H1 (cell line): ENCODE measurements around the gene TCF7L2. TPM values are rescaled to one million over a fixed set of nuclear protein-coding genes. Genes with fewer than 3 reads are reported as not detected.

Experiments used
- CTCF ChIA-PET: fragments of 300-600 bp; sonication (Branson Sonifier 250); formaldehyde crosslinking; loops from one replicate; lab custom pipeline; 2021; ENCODE audit not compliant: partially characterized antibody; lab: Charles Lee
- POLR2A ChIA-PET: fragments of 300-600 bp; sonication (Branson Sonifier 250); formaldehyde crosslinking; loops from one replicate; lab custom pipeline; 2021; ENCODE audit warnings: inconsistent platforms; ENCODE audit not compliant: partially characterized antibody; lab: Charles Lee
- DNase-seq, 2 experiments: peaks; one replicate each; pipeline versions ENCODE4 v3.0.0 to v3.0.0-alpha.2; 2010 to 2022; ENCODE audit warnings: low spot score in 2 of 2, low read depth in 1 of 2, mixed read lengths in 1 of 2
- FAIRE-seq: peaks from 2 replicates; lab custom pipeline; 2011; peaks lifted over from hg19 to GRCh38; lab: Jason Lieb, UNC
- H2AFZ ChIP-seq: 2 replicates; pipeline ENCODE4 v1.8.1; 2012; ENCODE audit warnings: low read length, inconsistent platforms
- H2AK5ac ChIP-seq: 2 replicates; pipeline ENCODE4 v1.6.1; 2013; ENCODE audit warnings: low read depth, low read length
- H2BK120ac ChIP-seq: replicated peaks from 2 replicates; pipeline ENCODE3; 2013; ENCODE audit warnings: low read depth, low read length, inconsistent platforms
- H2BK12ac ChIP-seq: 2 replicates; pipeline ENCODE4 v1.6.1; 2013; ENCODE audit warnings: low read depth, low read length
- H2BK15ac ChIP-seq: 2 replicates; pipeline ENCODE4 v1.6.1; 2013; ENCODE audit warnings: low read length
- H2BK20ac ChIP-seq: 2 replicates; pipeline ENCODE4 v1.6.1; 2013; ENCODE audit warnings: low read length
- H2BK5ac ChIP-seq: 2 replicates; pipeline ENCODE4 v1.6.1; 2013; ENCODE audit warnings: low read depth, low read length
- H3K14ac ChIP-seq: 2 replicates; pipeline ENCODE4 v1.6.1; 2013; ENCODE audit warnings: inconsistent platforms; ENCODE audit not compliant: insufficient read length
- H3K18ac ChIP-seq: 2 replicates; pipeline ENCODE4 v1.6.1; 2013; ENCODE audit warnings: low read length; ENCODE audit errors: extremely low read depth
- H3K23ac ChIP-seq: 2 replicates; pipeline ENCODE4 v1.6.1; 2013; ENCODE audit warnings: inconsistent platforms; ENCODE audit not compliant: insufficient read length
- H3K23me2 ChIP-seq: 2 replicates; pipeline ENCODE4 v1.6.1; 2013; ENCODE audit warnings: low read depth, low read length
- H3K27ac ChIP-seq: 2 replicates; pipeline ENCODE4 v1.6.1; 2011; ENCODE audit warnings: low read depth, low read length, inconsistent platforms
- H3K27me3 ChIP-seq, 4 experiments: replicated peaks in 1 of 4; 1 replicate in 1 of 4; 2 replicates in 3 of 4; pipeline versions ENCODE4 v1.6.1 to v1.8.1; 2011 to 2013; ENCODE audit warnings: low read length in 3 of 4, mild to moderate bottlenecking in 3 of 4, inconsistent platforms in 2 of 4, mixed read lengths in 2 of 4, moderate library complexity in 1 of 4; ENCODE audit not compliant: control insufficient read depth in 3 of 4, insufficient read depth in 3 of 4; ENCODE audit errors: extremely low read depth in 1 of 4
- H3K36me3 ChIP-seq, 4 experiments: 2 replicates each; pipeline versions ENCODE4 v1.6.1 to v1.8.1; 2011 to 2013; ENCODE audit warnings: mild to moderate bottlenecking in 4 of 4, low read length in 3 of 4, moderate library complexity in 2 of 4, control low read depth in 1 of 4, inconsistent platforms in 1 of 4; ENCODE audit not compliant: insufficient read depth in 4 of 4, control insufficient read depth in 2 of 4
- H3K4ac ChIP-seq: replicated peaks from 2 replicates; pipeline ENCODE3; 2013; ENCODE audit warnings: low read length, low read depth, mixed read lengths, inconsistent platforms; ENCODE audit not compliant: insufficient read length
- H3K4me1 ChIP-seq, 4 experiments: replicated peaks in 1 of 4; 1 replicate in 1 of 4; 2 replicates in 3 of 4; pipeline versions ENCODE4 v1.6.1 to v1.8.1; 2011 to 2013; ENCODE audit warnings: low read length in 3 of 4, inconsistent platforms in 2 of 4, mixed read lengths in 1 of 4; ENCODE audit not compliant: insufficient read depth in 4 of 4, control insufficient read depth in 3 of 4
- H3K4me2 ChIP-seq, 2 experiments: 2 replicates each; pipeline versions ENCODE4 v1.6.1 to v1.8.1; 2011 to 2013; ENCODE audit warnings: low read depth in 2 of 2, low read length in 2 of 2, control low read depth in 1 of 2, inconsistent platforms in 1 of 2, mild to moderate bottlenecking in 1 of 2; ENCODE audit not compliant: insufficient read depth in 1 of 2
- H3K4me3 ChIP-seq, 4 experiments: fragments of 200-600, 300-600 bp in 1 of 4; sonication (generic), shearing (Covaris generic), sonication (Bioruptor Twin) in 1 of 4; 2 replicates each; pipeline versions ENCODE4 v1.5.1 to v1.8.1; 2011 to 2016; ENCODE audit warnings: low read length in 4 of 4, low read depth in 3 of 4, control low read depth in 2 of 4, inconsistent platforms in 2 of 4, mild to moderate bottlenecking in 2 of 4, mixed read lengths in 1 of 4, moderate library complexity in 1 of 4; ENCODE audit not compliant: insufficient read depth in 2 of 4; ENCODE audit errors: extremely low read depth in 1 of 4
- H3K56ac ChIP-seq: replicated peaks from 2 replicates; pipeline ENCODE3; 2013; ENCODE audit warnings: low read depth, mild to moderate bottlenecking, mixed read lengths, low read length, inconsistent platforms; ENCODE audit not compliant: insufficient read length
- H3K79me1 ChIP-seq: 2 replicates; pipeline ENCODE4 v1.6.1; 2013; ENCODE audit warnings: low read depth, low read length, control low read depth
- H3K79me2 ChIP-seq, 2 experiments: 2 replicates each; pipeline versions ENCODE4 v1.6.1 to v1.8.1; 2012 to 2013; ENCODE audit warnings: low read length in 2 of 2, mild to moderate bottlenecking in 2 of 2, inconsistent platforms in 1 of 2; ENCODE audit not compliant: insufficient read depth in 2 of 2, control insufficient read depth in 1 of 2
- H3K9ac ChIP-seq, 4 experiments: replicated peaks in 1 of 4; 1 replicate in 1 of 4; 2 replicates in 3 of 4; pipeline versions ENCODE4 v1.6.1 to v1.8.1; 2011 to 2013; ENCODE audit warnings: low read depth in 3 of 4, low read length in 3 of 4, control low read depth in 2 of 4, mild to moderate bottlenecking in 2 of 4, moderate library complexity in 2 of 4, inconsistent platforms in 1 of 4; ENCODE audit errors: extremely low read depth in 1 of 4
- H3K9me3 ChIP-seq, 2 experiments: 2 replicates each; pipeline versions ENCODE4 v1.6.1 to v1.8.1; 2012 to 2013; ENCODE audit warnings: mild to moderate bottlenecking in 2 of 2, moderate library complexity in 2 of 2, control low read depth in 1 of 2, inconsistent platforms in 1 of 2, low read depth in 1 of 2, low read length in 1 of 2, mixed read lengths in 1 of 2; ENCODE audit not compliant: insufficient read depth in 2 of 2
- H4K20me1 ChIP-seq, 2 experiments: replicated peaks in 1 of 2; 2 replicates each; pipeline versions ENCODE3 to v1.8.1; 2011 to 2013; ENCODE audit warnings: inconsistent platforms in 2 of 2, low read length in 2 of 2, mild to moderate bottlenecking in 1 of 2; ENCODE audit not compliant: insufficient read depth in 2 of 2, control insufficient read depth in 1 of 2
- H4K5ac ChIP-seq: 2 replicates; pipeline ENCODE4 v1.6.1; 2013; ENCODE audit warnings: low read length, low read depth, mixed read lengths, inconsistent platforms; ENCODE audit not compliant: insufficient read length
- H4K8ac ChIP-seq: 2 replicates; pipeline ENCODE4 v1.8.0; 2013; ENCODE audit warnings: mild to moderate bottlenecking, moderate library complexity, low read length, inconsistent platforms; ENCODE audit not compliant: insufficient read depth; ENCODE audit errors: extremely low read depth
- H4K91ac ChIP-seq: replicated peaks from 2 replicates; pipeline ENCODE3; 2013; ENCODE audit warnings: low read length, mixed read lengths, inconsistent platforms; ENCODE audit not compliant: insufficient read length
- BCL11A ChIP-seq, 2 experiments: IDR thresholded peaks; one replicate each; pipeline ENCODE4 v1.6.1; 2011; ENCODE audit warnings: low read depth in 2 of 2, low read length in 2 of 2, mild to moderate bottlenecking in 2 of 2
- CBX5 ChIP-seq: fragments of 300-800, 300-1000 bp; sonication (generic); IDR thresholded peaks from 2 replicates; pipeline ENCODE4 v1.7.1; 2016; ENCODE audit warnings: antibody characterized with exemption, low read length, low read depth
- CTCF ChIP-seq, 3 experiments: IDR thresholded peaks; 1 replicate in 2 of 3; 2 replicates in 1 of 3; pipeline versions ENCODE4 v1.5.1 to v1.6.1; 2011; ENCODE audit warnings: low read length in 3 of 3, mild to moderate bottlenecking in 3 of 3, inconsistent platforms in 2 of 3, low read depth in 1 of 3, moderate library complexity in 1 of 3; ENCODE audit not compliant: insufficient read depth in 1 of 3; ENCODE audit errors: control extremely low read depth in 1 of 3
- NANOG ChIP-seq: IDR thresholded peaks from 2 replicates; pipeline ENCODE4 v1.6.1; 2011; ENCODE audit warnings: low read length, low read depth, mild to moderate bottlenecking, inconsistent platforms; ENCODE audit not compliant: insufficient read depth, poor library complexity, severe bottlenecking
- POU5F1 ChIP-seq: IDR thresholded peaks from 2 replicates; pipeline ENCODE4 v1.6.1; 2011; ENCODE audit warnings: low read depth, mild to moderate bottlenecking, low read length, moderate library complexity
- SP4 ChIP-seq: IDR thresholded peaks from 2 replicates; pipeline ENCODE4 v1.6.1; 2012; ENCODE audit warnings: low read length, inconsistent platforms
- TCF12 ChIP-seq: IDR thresholded peaks from 2 replicates; pipeline ENCODE4 v1.6.1; 2011; ENCODE audit warnings: low read depth, mild to moderate bottlenecking, low read length
- WGBS, 2 experiments: shearing (Covaris generic) in 1 of 2; methylation state at CpG; one replicate each; pipeline versions ENCODE4 v1.1.6 to v1.1.7; 2013 to 2015; ENCODE audit warnings: low lambda C conversion rate in 2 of 2, mixed read lengths in 2 of 2, inconsistent platforms in 1 of 2, low coverage in 1 of 2, missing lambda C conversion rate in 1 of 2; ENCODE audit not compliant: insufficient replicate concordance in 2 of 2, insufficient coverage in 1 of 2, insufficient read length in 1 of 2; ENCODE audit errors: extremely low coverage in 1 of 2, missing lambda C conversion rate in 1 of 2; 5-methylcytosine and 5-hydroxymethylcytosine counted together
- polyA plus RNA-seq, 7 experiments: library from polyadenylated mRNA; depleted of rRNA in 3 of 7; stranded (reverse) in 5 of 7; unstranded in 2 of 7; fragments of >200 nt in 5 of 7; fragments of 200-250 nt in 2 of 7; gene quantifications; 1 replicate in 5 of 7; 2 replicates in 1 of 7; 4 replicates in 1 of 7; pipeline versions ENCODE4 v1.2.1 to v1.2.3, GENCODE V29; 2011 to 2013; ENCODE audit warnings: missing spikeins in 2 of 7, mixed read lengths in 2 of 7
- total RNA-seq: library from RNA; stranded (reverse); fragmentation: NEBNext Ultra II Directional; extraction: Animal tissue kit (Norgen Biotek cat#: 25700); gene quantifications from 2 replicates; pipeline ENCODE4 v1.2.1, GENCODE V29; 2021

Gene TCF7L2
- total and polyA plus RNA-seq, 2 of the 8 experiments (the other 6 are each of a cell fraction or from before 2014, with no cell fraction given): 33.9 to 67.3 TPM

DNA sequence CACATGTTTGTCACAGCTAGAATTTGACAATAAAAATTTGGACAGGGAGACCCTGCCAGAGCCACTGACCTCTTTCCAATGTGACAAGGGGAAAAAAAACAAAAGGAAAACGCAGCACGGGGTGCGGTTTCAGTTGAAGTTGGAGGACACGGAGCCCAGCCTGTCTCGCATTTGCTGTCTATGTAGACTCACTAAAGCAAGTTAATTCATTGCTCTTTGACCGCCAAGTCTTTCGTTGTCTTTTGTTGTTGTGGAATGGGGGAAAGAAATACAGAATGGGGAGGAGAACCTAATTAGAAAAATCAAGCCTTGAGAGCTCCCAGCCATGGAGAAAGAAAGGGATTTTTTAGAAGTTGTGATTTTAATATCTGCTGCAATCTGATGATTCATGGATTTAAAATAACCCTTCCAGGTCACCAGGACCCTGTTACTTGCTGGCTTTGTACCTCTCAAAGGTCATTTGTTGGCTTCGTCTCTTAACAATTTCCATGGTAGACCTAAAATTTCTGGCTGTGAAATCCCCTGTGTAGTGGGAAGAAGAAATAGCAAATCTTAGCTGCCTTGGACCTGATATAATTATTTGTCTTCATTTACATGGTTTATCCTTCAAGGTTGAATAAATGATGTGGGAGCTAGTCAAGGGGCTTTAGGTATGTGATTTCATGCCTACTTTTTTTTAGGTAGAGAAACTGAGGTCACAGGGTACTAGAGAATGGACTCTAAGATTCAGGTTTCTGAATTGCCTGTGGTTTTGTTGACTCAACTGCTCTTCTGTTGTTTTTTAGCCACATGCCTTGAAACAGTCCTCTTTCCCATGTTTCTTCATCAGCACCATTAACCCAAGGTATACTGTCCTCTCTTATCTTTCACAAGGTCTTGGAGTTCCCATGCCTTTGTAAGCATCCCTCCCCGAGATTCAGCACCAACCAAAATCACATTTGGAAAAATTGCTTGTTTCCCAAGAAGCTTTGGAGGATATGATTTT is 78.7 kb downstream of the TCF7L2 start:
- Histone ChIP-seq H2BK120ac (no peak overlapping the region), H3K56ac (no peak overlapping the region), H4K20me1 (peaks cover 21% of the 10 kb centered on the region in 2 experiments), H3K4me3 (no peak overlapping the region), H4K8ac (no peak overlapping the region), H3K23me2 (no peaks in the 10 kb centered on the region), H3K79me2 (peaks cover 14 to 100% of the 10 kb centered on the region in 2 experiments; a peak in 3 of 4 replicates), H2AK5ac (no peak overlapping the region), H2AFZ (no peak overlapping the region), H2BK20ac (no peak overlapping the region), H3K4me1 (peaks cover 4 to 30% (median 17%) of the 10 kb centered on the region in 4 experiments), H3K27ac (no peak overlapping the region), H4K91ac (no peak overlapping the region), H3K9me3 (no peaks in the 10 kb centered on the region), H3K4ac (no peak overlapping the region), H3K23ac (no peak overlapping the region), H3K18ac (no peak overlapping the region), H3K36me3 (peaks cover 0 to 5% (median 0%) of the 10 kb centered on the region in 4 experiments; a peak in 2 of 8 replicates), H3K27me3 (no peaks in the 10 kb centered on the region), H2BK12ac (no peak overlapping the region), H3K14ac (no peak overlapping the region), H2BK15ac (no peak overlapping the region), H4K5ac (no peak overlapping the region), H3K79me1 (peaks cover 9% of the 10 kb centered on the region), H2BK5ac (no peak overlapping the region), H3K9ac (no peak overlapping the region), H3K4me2 (peak overlapping the region; percentile 1 to 15; a peak in 1 of 4 replicates)
- DNase-seq (no peak), FAIRE-seq (no peak)
- 87% methylated on average over 8 of the region's 9 CpGs; no CpG with 5 or more reads in 1 of the 2 experiments for WGBS, 2 experiments
- CTCF ChIA-PET: interaction anchor here (0.6 to 1.9 kb wide), 4 partner anchors 9 to 70 kb away, joined by 3 to 6 read pairs (median 4); no protein-coding TSS in a partner anchor
- POLR2A ChIA-PET: interaction anchor here (1.5 kb wide), 1 partner anchor 9 kb away, joined by 4 read pairs; no protein-coding TSS in a partner anchor
- TF ChIP-seq TCF12 (no peak), BCL11A (IDR thresholded peaks at IDR 0.05; ENCODE audit: low read depth in 2 of 2, low read length in 2 of 2) (no peak), CBX5 (no peak), NANOG (no peak), POU5F1 (no peak), CTCF (IDR thresholded peaks at IDR 0.05; ENCODE audit: control extremely low read depth in 1 of 3, insufficient read depth in 1 of 3, low read depth in 1 of 3, low read length in 3 of 3) (no peak), SP4 (no peak)
